Parathyroid adenoma (tissue), 2 donors: ENCODE data around the gene LLGL2.

Experiments
- H2AFZ ChIP-seq: fragments of 300-600 bp; sonication (generic); one replicate; pipeline ENCODE4 v1.7.0; 2017; ENCODE audit warnings: antibody characterized with exemption, mild to moderate bottlenecking
- H3K27ac ChIP-seq: fragments of 300-600 bp; sonication (generic); one replicate; pipeline ENCODE4 v1.7.0; 2017
- H3K27me3 ChIP-seq: fragments of 300-600 bp; sonication (generic); one replicate; pipeline ENCODE4 v1.7.0; 2017; ENCODE audit warnings: low read length; ENCODE audit not compliant: control insufficient read depth, insufficient read depth
- H3K36me3 ChIP-seq: fragments of 300-600 bp; sonication (generic); one replicate; pipeline ENCODE4 v1.7.0; 2017; ENCODE audit warnings: low read length; ENCODE audit not compliant: control insufficient read depth, insufficient read depth
- H3K4me1 ChIP-seq: fragments of 300-600 bp; sonication (generic); one replicate; pipeline ENCODE4 v1.7.0; 2017; ENCODE audit warnings: control low read depth
- H3K4me2 ChIP-seq: fragments of 300-600 bp; sonication (generic); one replicate; pipeline ENCODE4 v1.7.0; 2017; ENCODE audit warnings: low read length
- H3K4me3 ChIP-seq: fragments of 300-600 bp; sonication (generic); one replicate; pipeline ENCODE4 v1.7.0; 2017; ENCODE audit warnings: low read depth, low read length
- H3K79me2 ChIP-seq: fragments of 300-600 bp; sonication (generic); one replicate; pipeline ENCODE4 v1.7.0; 2017; ENCODE audit warnings: control low read depth
- H3K9ac ChIP-seq: fragments of 300-600 bp; sonication (generic); one replicate; pipeline ENCODE4 v1.7.0; 2017; ENCODE audit warnings: mild to moderate bottlenecking
- H3K9me3 ChIP-seq: fragments of 300-600 bp; sonication (generic); one replicate; pipeline ENCODE4 v1.7.0; 2017; ENCODE audit warnings: low read length; ENCODE audit not compliant: control insufficient read depth
- TF ChIP-seq, protein P1 (sequence below): fragments of 300-600 bp; sonication (generic); IDR thresholded peaks from one replicate; pipeline ENCODE4 v1.7.0; 2017; ENCODE audit warnings: antibody characterized with exemption, mild to moderate bottlenecking
- donor health status: primary hyperparathyroidism.

LLGL2 gene

DNA sequence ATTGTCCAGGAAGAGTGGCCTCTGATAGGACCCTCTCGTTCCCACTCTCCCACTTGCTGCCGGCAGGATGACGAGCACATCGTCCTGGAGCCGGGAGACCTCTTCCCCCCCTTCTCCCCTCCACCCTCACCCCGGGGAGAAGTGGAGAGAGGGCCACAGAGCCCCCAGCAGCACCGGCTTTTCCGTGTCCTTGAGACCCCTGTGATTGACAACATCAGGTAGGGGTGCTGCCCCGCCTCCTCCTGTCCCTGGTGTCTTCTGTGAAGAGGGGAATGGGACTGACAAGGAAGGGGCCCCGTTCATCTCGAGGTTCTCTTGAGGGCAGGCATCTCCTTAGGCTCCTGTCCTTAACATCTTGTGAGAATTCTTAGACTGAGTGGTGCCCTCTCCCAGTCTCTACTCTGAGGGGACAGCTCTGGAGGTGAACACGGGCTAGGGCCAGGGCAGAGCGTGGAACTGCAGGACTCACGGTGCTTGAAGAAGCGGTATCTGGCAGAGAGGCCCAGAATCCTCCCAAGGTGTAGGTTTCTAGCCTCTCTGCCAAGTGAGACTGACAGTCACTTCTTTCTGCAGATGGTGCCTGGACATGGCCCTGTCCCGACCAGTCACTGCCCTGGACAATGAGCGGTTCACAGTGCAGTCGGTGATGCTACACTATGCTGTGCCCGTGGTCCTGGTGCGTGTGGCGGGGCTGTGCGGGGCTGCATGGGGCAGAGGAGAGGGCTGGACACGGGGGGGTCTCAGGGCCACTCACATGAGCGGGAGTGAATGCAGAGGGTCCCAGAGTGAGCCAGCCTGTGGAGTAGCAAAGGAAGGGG is 36.6 kb upstream of the LLGL2 start:
- H2AFZ ChIP-seq = no peak overlapping the region
- no peaks in the 10 kb centered on the region for H3K4me1 ChIP-seq
- H3K27ac ChIP-seq = no peak overlapping the region

DNA sequence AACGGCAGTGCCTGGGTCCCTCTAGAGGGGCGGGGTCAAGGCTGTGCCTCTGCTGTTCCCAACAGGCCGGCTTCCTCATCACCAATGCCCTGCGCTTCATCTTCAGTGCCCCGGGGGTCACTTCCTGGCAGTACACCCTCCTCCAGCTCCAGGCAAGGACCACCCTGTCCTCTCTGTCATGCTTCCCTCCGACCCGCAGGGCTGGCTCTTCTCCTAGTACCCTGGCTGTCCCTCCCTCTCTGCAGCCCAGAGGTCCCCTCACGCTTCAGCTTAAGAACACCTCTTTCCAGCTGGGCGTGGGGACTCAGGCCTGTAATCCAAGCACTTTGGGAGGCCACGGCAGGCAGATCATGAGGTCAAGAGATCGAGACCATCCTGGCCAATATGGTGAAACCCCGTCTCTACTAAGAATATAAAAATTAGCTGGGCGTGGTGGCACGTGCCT is 36.0 kb upstream of the LLGL2 start:
- no peak overlapping the region for H3K4me3 ChIP-seq
- no peak overlapping the region for H3K9ac ChIP-seq

More for the DNA sequence above, 36.6 kb upstream of the LLGL2 start:
- H3K27me3 ChIP-seq = no peaks in the 10 kb centered on the region
- H3K4me3 ChIP-seq = no peak overlapping the region
- no peak overlapping the region for H3K4me2 ChIP-seq
- TF ChIP-seq, protein P1, sequence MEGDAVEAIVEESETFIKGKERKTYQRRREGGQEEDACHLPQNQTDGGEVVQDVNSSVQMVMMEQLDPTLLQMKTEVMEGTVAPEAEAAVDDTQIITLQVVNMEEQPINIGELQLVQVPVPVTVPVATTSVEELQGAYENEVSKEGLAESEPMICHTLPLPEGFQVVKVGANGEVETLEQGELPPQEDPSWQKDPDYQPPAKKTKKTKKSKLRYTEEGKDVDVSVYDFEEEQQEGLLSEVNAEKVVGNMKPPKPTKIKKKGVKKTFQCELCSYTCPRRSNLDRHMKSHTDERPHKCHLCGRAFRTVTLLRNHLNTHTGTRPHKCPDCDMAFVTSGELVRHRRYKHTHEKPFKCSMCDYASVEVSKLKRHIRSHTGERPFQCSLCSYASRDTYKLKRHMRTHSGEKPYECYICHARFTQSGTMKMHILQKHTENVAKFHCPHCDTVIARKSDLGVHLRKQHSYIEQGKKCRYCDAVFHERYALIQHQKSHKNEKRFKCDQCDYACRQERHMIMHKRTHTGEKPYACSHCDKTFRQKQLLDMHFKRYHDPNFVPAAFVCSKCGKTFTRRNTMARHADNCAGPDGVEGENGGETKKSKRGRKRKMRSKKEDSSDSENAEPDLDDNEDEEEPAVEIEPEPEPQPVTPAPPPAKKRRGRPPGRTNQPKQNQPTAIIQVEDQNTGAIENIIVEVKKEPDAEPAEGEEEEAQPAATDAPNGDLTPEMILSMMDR = no peak
- H3K36me3 ChIP-seq = no peaks in the 10 kb centered on the region
- H3K9ac ChIP-seq = no peak overlapping the region
- H3K79me2 ChIP-seq = peaks cover 6% of the 10 kb centered on the region
- no peaks in the 10 kb centered on the region for H3K9me3 ChIP-seq

DNA sequence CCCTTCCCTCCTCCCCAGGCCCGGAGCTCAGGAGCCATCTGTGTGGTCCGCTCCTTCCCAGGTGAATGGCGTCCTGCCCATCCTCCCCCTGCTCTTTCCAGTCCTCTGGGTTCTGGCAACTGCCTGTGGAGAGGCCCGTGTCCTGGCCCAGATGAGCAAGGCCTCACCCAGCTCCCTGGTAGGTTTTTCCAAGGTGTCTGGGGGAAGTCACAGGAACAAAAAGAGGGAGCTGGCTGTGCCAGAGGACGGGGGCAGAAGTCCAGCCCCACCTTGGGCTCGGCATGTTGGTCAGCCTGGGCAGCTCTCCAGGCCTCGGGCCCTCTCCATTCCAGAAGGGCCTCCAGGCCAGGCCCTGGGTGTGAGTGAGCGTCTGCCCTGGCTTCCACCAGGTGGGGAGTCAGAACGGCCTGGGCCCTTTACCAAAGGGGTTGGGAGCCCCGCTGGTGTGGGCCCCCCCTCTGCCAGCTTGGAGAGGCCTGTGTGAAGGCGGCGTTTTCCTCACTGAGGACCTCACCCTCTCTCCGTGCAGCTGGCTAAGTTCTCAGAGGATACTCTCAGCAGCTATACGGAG is 35.2 kb upstream of the LLGL2 start:
- no peaks in the 10 kb centered on the region for H3K4me1 ChIP-seq
- H3K9ac ChIP-seq = no peak overlapping the region
- no peak overlapping the region for H3K4me2 ChIP-seq
- no peak overlapping the region for H2AFZ ChIP-seq
- H3K27me3 ChIP-seq = no peaks in the 10 kb centered on the region
- TF ChIP-seq, protein P1 = no peak
- no peaks in the 10 kb centered on the region for H3K9me3 ChIP-seq
- H3K4me3 ChIP-seq = no peak overlapping the region
- peaks cover under 1% of the 10 kb centered on the region for H3K79me2 ChIP-seq
- peak overlapping the region; percentile 9 for H3K27ac ChIP-seq
- no peaks in the 10 kb centered on the region for H3K36me3 ChIP-seq

More for the DNA sequence above, 36.0 kb upstream of the LLGL2 start:
- Histone ChIP-seq H2AFZ (no peak overlapping the region), H3K9me3 (no peaks in the 10 kb centered on the region), H3K27me3 (no peaks in the 10 kb centered on the region), H3K36me3 (no peaks in the 10 kb centered on the region), H3K27ac (no peak overlapping the region), H3K4me1 (no peaks in the 10 kb centered on the region), H3K79me2 (peaks cover 6% of the 10 kb centered on the region), H3K4me2 (no peak overlapping the region)
- TF ChIP-seq, protein P1 = no peak

DNA sequence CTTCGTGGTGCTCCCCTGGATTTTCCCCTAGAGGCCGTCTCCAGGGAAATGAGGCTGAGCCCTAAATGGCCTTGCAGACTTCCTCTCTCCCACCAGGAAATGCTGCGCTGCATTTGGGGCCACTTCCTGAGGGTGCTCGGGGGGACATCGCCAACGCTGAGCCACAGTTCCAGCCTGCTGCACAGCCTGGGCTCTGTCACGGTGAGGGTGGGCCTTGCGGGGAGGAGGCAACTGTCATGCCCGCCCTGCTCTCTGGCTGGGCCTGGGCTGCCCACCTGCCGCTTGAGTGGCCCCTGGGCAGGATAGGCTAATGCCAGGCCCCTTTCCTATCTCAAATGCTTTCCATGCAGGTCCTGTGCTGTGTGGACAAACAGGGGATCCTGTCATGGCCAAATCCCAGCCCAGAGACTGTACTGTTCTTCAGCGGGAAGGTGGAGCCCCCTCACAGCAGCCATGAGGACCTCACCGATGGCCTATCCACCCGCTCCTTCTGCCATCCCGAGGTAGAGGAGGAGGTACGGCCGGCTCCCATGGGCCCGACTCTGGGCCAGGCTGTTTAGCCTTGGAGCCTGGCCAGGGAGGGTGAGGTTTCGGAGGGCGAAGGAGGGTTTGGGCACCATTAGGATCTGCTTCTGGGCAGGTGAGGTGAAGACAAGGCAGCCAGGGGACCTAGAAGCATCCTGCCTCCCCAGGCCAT is 34.4 kb upstream of the LLGL2 start:
- TF ChIP-seq, protein P1 = no peak
- H3K27ac ChIP-seq = no peak overlapping the region
- peaks cover 4% of the 10 kb centered on the region for H3K4me1 ChIP-seq
- no peaks in the 10 kb centered on the region for H3K79me2 ChIP-seq
- no peaks in the 10 kb centered on the region for H3K9me3 ChIP-seq
- no peak overlapping the region for H2AFZ ChIP-seq
- no peaks in the 10 kb centered on the region for H3K36me3 ChIP-seq
- no peak overlapping the region for H3K9ac ChIP-seq
- no peak overlapping the region for H3K4me3 ChIP-seq
- no peaks in the 10 kb centered on the region for H3K27me3 ChIP-seq
- H3K4me2 ChIP-seq = no peak overlapping the region
